Measurements from ENCODE around the gene TARS3. TPM values are rescaled to one million over a fixed set of nuclear protein-coding genes. Genes with fewer than 3 reads are reported as not detected.
A peak's percentile ranks its signal among the peaks of the same experiment; 100 is the strongest.
"Not testable (repeated sequence)": the region's sequence is repeated elsewhere in the genome, so short reads cannot be mapped to it uniquely, and the experiment has no call there.

TARS3 gene
- total RNA-seq, 1 donor from 2014 or later: 31.9 TPM

DNA sequence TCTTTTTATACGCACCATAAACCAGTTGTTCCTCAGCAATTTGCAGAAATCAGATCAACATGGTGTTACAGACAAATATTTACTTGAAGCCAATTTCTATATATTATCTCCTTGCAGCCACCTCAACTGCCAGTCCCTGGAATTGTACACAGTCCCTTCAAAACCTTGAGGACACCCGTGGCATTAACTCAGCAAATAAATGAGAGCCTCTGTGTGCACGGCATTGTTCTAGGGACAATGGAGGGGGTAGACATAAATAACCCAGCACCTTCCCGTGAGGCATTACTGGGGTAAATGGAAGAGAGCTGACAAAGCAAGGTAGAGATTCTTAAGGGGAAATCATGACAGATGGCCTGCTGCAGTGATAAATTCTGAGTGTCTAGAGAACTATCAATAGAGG lies 84.6 kb downstream of the TARS3 start:
- intact Hi-C loops (cut with DNase I): loop anchor here (2.0 to 5.0 kb wide), 4 partner anchors 62 to 339 kb away; no protein-coding TSS in a partner anchor
- ATAC-seq (no peak), DNase-seq (ENCODE audit: missing footprints) (no peak)

DNA sequence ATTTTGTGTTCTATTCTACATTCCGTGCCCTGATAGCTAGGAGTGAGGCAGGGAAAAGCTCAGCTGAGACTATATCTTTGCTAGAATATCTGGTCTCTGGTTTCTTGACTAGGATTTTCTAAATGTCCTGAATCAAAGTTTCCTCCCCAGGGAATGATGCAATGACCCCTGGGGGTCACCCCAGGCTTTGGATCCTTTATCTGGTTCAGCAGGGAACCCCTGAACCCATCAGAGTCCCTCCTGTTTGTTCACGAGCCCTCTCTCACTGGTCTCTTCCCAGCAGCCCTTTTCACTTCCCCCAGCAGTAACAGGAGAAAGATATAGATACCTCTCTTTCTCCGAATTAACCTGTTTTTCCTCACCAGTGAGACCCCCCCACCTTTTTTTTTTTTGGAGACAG lies 86.4 kb downstream of the TARS3 start:
- intact Hi-C loops (cut with DNase I): loop anchor here (5.0 kb wide), 1 partner anchor 61 kb away; no protein-coding TSS in a partner anchor
- ATAC-seq: no peak
- no peak for DNase-seq (ENCODE audit: missing footprints)

DNA sequence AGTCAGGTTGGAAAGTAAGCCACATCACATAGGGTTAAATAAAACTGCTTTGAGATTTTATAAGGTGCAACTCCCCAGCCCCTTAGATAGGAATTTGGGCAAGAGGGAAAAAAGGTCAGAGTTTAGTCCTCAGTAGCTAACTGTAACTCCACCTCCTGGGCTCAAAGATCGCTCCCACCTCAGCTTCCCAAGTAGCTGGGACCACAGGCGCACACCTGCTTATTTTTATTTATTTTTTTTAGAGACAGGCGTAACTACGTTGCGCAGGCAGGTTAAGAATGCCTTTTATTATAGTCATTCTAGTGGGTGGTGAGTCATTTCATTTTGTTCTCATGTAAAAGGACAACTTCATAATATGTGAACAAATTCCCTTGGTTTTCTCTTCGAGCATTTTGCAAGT lies 86.8 kb downstream of the TARS3 start:
- ATAC-seq: no peak
- intact Hi-C loops (cut with DNase I): loop anchor here (5.0 kb wide), 1 partner anchor 60 kb away; no protein-coding TSS in a partner anchor
- no peak for DNase-seq (ENCODE audit: missing footprints)

DNA sequence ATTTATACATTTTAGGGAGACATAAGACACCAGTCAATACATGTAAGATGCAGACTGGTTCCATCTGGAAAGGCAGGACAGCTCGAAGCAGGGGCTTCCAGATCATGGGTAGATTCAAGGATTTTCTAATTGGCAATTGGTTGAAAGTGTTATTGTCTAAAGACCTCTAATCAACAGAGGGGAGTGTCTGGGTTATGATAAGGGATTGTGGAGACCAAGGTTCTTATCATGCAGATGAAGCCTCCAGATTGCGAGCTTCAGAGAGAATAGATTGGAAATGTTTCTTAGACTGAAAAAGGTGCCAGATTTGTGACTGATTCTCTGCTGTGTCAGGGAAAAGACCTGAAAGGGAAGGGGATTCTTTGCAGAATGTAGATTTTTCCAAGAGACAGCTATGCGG lies 87.2 kb downstream of the TARS3 start:
- DNase-seq (ENCODE audit: missing footprints) (no peak), ATAC-seq (no peak)
- intact Hi-C loops (cut with DNase I): loop anchor here (5.0 kb wide), 1 partner anchor 60 kb away; no protein-coding TSS in a partner anchor

DNA sequence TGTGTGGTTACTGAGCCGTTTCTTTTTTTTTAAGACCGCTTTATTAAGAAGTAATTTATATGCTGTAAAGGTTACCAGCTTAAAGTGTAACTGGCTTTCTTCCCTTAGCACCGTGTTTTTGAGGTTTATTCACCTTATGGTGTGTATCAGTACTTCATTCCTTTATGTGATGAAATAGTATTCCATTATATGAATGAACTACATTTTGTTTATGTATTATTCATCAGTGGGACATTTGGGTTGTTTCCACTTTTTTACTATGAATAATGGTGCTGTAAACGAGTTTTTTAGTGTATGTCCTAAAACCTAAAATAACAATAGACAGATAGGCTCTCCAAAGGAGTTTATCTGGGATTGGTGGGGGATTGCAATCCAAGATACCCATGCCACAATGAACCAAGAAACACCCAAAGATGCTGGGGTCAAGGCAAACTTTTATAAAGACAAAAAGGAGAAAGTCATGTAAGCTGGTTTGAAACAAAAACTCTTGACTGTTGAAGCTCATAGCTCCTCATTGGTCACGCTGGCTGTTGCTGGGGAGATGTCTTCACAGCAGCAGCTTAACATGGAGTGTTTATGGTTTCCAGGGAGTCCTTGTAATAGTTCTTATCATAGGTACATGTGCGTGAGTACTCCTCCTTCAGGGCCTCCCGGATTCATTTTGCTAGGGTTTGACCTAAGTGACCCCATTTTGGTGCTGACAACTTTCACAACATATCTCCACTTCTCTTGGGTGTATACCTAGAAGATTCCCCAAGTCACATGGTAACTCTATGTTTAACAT lies 88.1 kb downstream of the TARS3 start:
- ATAC-seq: peak; percentile 53
- intact Hi-C loops (cut with DNase I): loop anchor here (5.0 kb wide), 1 partner anchor 59 kb away; no protein-coding TSS in a partner anchor
- DNase-seq (ENCODE audit: missing footprints): no peak

DNA sequence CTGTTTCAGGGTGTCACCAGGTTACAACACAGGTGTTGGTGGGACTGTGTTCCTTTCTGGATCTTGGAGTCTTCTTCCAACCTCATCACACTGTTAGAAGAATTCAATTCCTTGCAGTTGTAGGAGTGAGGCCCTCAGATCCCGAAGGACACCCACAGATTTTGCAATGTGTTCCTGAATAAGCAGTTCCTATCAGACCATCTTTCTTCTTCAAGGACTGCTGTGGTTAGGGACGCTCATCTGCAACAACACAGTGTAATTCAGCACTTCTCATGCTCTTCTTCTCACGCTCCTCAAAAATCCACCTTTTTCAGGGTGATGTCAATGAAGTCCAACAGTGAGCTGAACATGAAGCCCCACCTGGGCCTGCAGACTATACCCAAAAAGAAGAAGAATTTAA lies 90.9 kb downstream of the TARS3 start:
- DNase-seq (ENCODE audit: missing footprints) (no peak), ATAC-seq (no peak)
- intact Hi-C loops (cut with DNase I): no loop called here

DNA sequence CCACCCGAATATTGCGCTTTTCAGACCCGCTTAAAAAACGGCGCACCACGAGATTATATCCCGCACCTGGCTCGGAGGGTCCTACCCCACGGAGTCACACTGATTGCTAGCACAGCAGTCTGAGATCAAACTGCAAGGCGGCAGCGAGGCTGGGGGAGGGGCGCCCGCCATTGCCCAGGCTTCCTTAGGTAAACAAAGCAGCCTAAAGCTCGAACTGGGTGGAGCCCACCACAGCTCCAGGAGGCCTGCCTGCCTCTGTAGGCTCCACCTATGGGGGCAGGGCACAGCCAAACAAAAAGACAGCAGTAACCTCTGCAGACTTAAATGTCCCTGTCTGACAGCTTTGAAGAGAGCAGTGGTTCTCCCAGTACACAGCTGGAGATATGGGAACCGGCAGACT lies 97.5 kb downstream of the TARS3 start:
- DNase-seq (ENCODE audit: missing footprints); intact Hi-C loops (cut with DNase I); ATAC-seq: not testable (repeated sequence)

DNA sequence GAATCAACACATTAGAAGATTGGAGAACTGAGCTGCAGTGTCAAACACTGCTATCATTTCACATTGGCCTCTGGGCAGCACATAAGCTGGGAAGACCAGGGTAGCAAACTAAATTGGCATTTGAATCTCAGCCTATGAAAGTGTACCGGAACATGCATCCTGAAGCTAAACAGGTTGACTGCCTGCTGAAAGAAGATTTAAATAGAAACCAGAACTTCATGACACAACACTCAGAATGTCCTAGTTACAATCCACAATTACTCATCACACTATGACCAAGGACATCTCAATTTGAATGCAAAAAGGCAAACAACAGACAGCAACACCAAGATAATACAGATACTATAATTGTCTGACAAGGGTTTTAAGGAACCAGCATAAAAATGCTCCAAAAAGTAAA lies 98.3 kb downstream of the TARS3 start:
- DNase-seq (ENCODE audit: missing footprints): no peak
- intact Hi-C loops (cut with DNase I): no loop called here
- peak; percentile 91 for ATAC-seq

DNA sequence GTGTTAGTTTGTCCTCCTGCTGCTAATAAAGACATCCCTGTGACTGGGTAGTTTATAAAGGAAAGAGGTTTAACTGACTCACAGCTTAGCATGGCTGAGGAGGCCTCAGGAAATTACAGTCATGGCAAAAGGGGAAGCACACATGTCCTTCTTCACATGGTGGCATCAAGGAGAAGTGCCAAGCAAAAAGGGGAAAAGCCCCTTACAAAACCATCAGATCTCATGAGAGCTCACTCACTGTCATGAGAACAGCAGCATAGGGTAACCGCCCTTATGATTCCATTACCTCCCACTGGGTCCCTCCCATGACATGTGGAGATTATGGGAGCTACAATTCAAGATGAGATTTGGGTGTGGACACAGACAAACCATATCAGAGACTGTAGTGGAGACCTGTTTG lies 99.1 kb downstream of the TARS3 start:
- DNase-seq (ENCODE audit: missing footprints): no peak
- ATAC-seq: no peak
- intact Hi-C loops (cut with DNase I): no loop called here

DNA sequence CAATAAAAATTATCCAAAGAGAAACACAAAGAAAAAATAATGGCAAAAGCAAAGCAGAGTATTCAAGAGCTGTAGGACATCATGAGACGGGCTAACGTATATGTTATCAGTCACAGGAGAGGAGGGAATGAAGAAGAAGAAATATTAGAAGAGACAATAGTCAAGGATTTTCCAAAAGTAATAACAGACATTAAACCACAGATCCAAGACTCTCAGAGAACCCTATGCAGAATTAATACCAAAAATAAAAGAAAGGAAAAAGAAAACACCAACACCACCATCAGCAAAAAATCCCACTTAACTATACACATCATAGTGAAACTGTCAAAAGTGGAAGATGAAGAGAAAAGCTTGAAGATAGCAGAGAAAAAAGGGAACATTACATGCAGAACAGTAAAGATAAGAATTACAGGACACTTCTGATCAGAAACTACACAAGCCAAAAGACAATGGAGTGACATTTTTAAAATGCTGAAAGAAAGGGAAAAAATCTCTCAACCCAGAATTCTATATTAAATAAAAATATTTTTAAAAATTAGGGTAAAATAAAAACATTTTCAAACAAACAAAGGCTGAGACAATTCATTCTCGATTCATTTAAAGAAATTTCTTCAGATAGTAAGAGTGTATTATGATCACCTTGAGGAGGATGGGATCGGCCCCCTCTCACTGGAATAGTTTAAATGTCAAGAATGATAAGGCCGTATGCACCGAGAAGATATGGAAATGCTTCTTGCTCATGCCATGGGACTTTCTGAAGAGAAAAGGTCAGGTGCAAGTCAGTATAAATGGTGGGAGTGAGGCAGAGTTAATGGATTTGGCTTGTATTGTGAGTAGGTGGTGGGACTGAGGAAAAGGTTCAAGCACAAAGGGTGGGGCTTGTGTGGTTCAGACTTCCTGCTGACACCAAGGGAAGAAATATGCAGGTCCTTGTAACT lies 100.6 kb downstream of the TARS3 start:
- DNase-seq (ENCODE audit: missing footprints): no peak
- ATAC-seq: no peak
- intact Hi-C loops (cut with DNase I): no loop called here

DNA sequence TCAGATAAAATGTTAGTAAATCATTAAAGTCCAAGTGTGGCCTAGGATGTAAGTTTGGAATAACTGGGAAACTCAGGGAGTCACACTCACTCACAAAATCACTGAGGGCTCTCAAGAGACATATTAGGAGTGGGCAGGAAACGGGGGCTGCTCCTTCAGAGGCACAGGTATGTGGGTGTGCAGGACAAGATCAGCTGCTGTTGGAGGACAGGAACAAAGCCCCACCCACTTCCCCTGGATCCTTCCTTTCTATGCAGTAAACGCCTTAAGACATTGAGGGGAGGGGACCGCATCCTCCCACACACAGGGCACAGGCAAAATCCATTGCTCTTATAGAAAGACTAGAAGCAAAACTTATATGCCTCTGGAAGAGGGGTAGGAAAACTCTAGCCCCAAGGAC lies 102.3 kb downstream of the TARS3 start:
- intact Hi-C loops (cut with DNase I): no loop called here
- DNase-seq (ENCODE audit: missing footprints) (no peak), ATAC-seq (no peak)

DNA sequence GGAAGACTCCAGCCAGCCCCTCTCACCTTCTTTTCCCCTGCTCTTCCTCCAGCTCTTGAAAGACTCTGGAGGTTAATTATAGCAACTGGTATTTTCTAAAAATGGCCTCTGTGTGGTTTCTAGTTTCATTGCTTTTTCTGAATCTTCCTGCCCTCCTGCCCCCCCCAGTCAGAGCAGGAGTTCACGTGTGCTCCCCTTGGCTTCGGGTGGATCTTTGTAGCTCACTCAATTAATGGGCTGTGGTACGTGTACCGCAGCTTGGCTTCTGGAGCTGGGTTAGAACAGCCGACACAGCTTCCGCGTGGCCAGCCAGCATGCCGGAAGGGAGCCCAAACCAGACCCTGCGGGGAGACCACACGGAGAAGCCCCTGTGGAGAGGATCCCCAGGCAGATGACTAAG lies 103.6 kb downstream of the TARS3 start:
- no peak for ATAC-seq
- DNase-seq (ENCODE audit: missing footprints): no peak
- intact Hi-C loops (cut with DNase I): no loop called here

DNA sequence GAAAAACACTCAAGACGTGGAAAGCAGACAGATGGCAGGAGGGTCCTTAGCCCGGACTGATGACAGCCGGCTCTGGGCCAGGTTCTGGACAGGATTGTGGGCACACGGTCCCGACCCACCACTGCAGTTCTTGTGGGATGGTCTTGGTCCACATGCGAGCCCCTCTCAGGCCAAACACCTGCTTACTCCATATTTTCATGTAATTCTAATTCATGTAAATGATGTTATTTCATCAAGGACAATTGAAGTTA lies 104.7 kb downstream of the TARS3 start:
- ATAC-seq (no peak), DNase-seq (ENCODE audit: missing footprints) (no peak)
- intact Hi-C loops (cut with DNase I): no loop called here

DNA sequence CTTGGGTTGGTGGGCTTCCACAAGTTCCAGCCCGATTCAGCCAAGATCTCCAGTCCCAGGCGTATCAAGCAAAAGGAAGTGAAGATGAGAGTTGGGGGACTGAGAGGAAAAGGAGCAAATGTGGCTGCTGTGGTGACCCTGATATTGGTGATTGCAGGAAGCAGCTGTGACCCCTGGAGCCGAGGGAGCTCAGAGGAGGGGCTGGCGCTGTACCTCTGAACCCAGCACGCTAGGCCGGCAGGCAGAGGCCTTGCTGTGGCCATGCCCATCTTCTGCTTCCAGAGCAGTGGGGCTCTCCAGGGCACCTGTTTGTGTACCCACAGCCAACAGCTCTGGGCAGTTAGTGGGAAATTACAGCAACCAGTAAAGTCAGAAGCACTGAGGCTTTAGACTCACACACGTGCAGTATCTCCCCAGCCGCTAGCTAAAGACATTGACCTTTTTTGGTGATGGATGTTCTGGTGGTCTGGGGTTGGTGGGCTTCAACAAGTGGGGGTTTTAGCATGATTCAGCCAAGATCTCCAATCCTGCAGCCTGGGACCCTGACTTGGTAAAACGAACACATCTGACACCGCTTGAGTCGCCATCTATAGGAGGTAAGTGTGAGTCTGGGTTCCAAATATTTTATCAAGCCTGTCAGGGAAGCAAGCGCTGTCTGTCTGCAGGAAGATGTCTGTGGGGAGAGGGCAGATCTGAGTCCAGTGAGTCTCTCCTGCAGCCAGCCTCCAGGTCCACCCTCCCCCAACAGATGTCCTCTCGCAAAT lies 105.2 kb downstream of the TARS3 start:
- ATAC-seq: no peak
- intact Hi-C loops (cut with DNase I): no loop called here
- DNase-seq (ENCODE audit: missing footprints): no peak

DNA sequence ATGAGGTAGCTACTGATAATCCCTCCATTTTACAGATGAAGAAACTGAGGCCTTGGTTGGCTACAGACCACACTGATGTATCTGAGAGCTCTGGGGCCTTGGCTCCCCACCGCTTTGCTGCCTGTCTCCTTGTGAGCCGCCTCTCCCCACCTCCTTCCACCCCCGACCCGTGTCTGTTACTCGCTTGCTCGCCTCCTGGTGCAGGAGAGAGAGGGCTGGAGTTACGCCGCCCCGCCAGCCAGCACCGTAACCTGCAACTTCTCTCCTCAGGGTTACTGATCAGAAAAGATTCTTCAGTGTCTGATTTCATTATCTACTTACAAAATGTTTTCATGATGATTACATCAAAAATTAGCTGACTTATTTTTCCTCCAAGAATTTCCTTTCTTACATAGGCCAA lies 106.2 kb downstream of the TARS3 start:
- DNase-seq (ENCODE audit: missing footprints) (no peak), ATAC-seq (no peak)
- intact Hi-C loops (cut with DNase I): no loop called here

DNA sequence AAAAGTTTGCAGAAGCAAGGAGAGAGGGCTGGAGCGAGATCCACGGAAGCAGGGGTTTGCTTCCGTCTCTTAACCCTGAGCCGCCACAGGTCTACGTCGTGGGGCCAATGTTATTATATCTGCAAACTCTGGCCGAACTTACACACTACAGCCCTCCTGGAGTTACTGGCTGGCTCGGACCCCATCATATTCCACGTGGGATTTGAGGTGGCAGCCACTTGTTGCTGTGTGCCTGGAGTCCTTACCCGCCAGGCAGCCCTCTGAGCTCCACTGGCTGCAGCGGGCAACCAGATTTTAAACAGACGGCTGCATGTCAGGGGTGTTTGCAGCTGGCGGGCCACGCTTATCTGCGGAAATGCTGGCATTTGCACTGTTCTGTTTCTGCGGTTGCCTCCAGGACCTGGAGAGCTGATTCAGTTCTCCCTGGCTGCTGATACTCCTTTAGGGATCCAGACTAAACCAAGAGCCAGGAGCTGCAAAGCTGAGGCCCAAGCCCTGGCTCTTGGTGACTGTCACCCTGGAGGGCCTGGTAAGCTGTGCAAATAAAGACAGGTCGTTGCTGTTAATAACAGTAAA lies 106.8 kb downstream of the TARS3 start:
- ATAC-seq (peak; percentile 29), DNase-seq (ENCODE audit: missing footprints) (peak; percentile 72)
- intact Hi-C loops (cut with DNase I): no loop called here

DNA sequence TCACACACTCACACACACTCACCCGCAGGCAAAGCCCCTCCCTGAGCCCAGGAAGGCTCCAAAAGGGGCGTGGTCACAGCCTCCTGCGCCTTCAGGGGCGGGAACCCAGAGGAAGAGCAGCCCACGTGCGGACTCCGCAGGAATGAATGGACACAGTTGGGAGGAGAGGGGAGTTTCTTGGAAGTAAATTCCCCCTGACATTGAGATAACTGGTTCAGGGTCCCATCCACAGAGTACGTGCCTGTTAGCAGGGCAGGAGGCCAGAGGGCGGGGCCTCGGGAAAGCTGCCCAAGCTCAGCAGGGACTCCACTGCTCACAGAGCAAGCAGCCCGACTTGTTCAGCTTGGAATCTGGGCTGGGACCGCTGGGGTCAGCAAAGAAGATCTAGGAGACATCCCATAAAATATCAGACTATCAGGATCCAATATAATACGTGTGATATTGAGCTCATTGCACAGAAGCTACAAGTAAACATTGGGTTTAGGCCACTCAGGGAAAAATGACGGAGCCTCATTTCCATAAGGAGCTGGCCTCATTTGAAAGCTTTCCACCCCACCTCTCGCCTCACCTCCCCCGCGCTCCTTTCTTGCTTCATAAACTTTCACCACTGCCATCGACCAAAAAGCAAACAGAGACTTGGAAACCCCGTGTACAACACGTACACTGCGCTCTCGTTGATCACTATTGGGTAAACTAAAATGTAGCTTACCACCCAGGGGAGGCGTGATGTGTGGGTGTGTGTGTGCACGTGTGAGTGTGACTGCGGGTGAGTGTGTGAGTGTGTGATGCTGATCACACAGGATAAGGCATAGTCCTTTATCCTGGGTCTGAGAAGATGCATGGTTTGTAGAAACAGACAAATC lies 108.1 kb downstream of the TARS3 start:
- intact Hi-C loops (cut with DNase I): no loop called here
- DNase-seq (ENCODE audit: missing footprints): peak; percentile 84
- ATAC-seq: peak; percentile 66

DNA sequence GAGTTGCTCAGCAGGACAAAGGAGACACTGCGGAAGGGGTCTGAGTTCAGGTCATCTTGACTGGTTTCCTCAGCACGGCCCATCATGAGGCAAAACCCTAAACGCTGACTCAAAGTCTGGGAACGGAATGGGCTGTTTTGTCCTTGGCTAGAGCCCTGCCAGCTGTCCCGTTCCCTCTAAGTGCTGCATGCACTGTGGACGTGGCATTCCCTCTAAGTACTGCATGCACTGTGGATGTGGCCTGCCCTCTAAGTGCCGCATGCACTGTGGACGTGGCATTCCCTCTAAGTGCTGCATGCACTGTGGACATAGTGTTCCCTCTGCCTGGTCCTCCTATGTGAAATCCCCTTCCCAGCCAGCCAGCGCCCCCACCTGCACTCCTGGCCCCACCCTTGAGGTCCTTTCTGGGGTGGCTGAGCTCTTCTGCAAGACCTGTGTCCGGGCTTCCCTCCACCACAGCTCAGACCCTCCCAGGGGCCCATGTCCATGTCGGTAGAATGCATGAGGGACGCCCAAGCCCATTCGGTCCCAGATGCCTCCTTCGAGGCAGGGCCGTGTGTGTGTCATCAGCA lies 108.8 kb downstream of the TARS3 start:
- intact Hi-C loops (cut with DNase I): no loop called here
- ATAC-seq: peak; percentile 51

More for the DNA sequence above, 108.8 kb downstream of the TARS3 start:
- no peak for DNase-seq (ENCODE audit: missing footprints)
